AG08395 (cell line): ENCODE data around the gene WDR18.

Experiments
- DNase-seq: peaks from one replicate; pipeline ENCODE4 v3.0.0; 2012; ENCODE audit warnings: mixed read lengths, low spot score

The WDR18 gene, protein sequence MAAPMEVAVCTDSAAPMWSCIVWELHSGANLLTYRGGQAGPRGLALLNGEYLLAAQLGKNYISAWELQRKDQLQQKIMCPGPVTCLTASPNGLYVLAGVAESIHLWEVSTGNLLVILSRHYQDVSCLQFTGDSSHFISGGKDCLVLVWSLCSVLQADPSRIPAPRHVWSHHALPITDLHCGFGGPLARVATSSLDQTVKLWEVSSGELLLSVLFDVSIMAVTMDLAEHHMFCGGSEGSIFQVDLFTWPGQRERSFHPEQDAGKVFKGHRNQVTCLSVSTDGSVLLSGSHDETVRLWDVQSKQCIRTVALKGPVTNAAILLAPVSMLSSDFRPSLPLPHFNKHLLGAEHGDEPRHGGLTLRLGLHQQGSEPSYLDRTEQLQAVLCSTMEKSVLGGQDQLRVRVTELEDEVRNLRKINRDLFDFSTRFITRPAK

DNA sequence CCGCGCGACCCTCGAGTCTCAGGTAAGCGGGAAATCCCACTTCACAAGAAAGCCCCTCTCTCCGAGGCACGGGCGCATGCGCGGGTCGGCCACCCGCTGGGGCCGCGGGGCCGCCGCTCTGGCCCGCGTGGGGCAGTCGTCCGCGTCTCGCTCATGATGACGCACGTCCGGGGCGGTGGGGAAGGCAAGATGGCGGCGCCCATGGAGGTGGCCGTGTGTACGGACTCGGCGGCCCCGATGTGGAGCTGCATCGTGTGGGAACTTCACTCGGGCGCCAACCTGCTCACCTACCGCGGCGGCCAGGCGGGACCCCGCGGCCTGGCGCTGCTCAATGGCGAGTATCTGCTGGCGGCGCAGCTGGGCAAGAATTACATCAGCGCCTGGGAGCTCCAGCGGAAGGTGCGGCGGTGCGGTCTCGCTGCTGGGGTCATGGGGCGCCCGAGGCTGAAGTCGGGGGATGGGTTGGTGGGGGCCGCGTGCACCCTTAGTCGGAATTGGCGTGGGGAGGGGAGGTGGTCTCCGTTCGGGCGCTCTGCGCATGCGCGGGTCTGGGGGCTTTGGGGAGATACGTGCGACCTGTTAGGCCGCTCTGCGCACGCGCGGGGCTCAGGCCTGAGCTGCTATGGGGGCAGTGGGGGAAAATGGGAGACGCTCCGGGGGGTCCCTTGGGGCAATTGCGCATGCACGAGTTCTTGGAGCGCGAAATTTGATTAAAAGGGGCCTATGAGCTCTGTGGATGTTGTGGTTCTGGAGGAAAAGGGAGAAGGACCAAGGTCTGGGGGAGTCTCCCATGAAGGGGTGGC is at the start of gene WDR18:
Gene WDR18, plus strand, starts transcription at position 181 of the 803 bp plus-strand sequence. Its CDS starts 9 bp downstream, at position 190.
- peak; percentile 99 for DNase-seq

DNA sequence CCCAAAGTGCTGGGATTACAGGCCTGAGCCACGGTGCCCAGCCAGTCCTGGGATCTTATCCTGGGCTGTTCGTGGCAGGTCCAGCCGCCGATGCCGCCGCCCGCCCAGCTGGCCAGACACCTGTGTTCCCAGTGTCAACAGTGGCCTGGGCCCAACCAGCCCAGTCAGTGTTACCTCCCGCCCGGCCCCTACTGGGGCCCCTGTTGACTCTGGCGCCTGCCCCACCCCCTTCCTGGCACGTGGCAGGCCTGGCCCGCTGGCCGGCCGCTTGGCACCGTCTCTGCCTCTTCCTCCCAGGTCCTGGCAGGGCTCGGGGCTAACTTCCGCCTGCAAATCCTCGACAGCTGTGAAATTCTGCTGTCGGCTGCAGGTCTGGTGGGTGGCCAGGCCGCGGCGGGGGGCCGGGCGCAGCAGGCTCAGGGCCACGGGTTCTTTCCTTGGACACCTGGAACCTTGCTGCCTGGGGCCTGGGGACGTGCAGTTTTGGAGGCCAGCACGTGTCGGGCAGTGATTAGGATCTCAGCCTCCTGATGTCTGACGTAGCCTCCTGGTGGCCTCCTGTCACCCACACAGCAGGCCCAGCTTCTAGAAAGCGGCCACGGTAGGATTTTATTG is 49.2 kb upstream of the WDR18 start:
- peak; percentile 63 for DNase-seq

DNA sequence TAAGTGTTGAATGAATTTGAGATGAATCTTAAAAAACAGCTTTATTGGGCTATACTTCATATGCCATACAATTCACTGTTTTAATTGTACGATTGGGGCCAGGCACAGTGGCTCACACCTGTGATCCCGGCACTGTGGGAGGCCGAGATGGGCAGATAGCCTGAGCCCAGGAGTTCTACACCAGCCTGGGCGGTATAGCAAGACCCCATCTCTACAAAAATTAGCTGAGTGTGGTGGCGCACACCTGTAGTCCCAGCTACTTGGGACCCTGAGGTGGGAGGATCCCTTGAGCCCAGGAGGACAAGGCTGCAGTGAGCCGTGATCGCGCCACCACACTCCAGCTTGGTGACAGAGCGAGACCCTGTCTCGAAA is 48.0 kb upstream of the WDR18 start:
- DNase-seq, result no peak

DNA sequence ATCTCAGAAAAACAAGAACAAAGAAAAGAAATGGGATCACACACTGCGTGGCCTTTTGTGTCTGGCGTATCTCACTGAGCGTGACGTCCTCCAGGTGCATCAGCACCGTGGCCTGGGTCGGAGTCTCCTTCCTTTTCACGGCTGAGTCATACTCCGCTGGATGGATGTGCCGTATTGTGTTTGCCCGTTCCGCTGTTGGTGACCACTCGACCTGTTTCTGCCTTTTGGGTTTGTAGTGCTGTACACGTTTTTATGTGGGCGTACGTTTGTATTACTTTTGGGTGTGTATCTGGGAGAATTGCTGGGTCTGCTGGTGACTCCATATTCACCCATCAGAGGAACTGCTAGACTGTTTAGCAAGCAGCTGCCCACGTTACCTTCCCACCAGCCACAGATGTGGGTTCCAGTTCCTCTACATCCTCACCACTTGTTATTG is 46.9 kb upstream of the WDR18 start:
- no peak for DNase-seq

DNA sequence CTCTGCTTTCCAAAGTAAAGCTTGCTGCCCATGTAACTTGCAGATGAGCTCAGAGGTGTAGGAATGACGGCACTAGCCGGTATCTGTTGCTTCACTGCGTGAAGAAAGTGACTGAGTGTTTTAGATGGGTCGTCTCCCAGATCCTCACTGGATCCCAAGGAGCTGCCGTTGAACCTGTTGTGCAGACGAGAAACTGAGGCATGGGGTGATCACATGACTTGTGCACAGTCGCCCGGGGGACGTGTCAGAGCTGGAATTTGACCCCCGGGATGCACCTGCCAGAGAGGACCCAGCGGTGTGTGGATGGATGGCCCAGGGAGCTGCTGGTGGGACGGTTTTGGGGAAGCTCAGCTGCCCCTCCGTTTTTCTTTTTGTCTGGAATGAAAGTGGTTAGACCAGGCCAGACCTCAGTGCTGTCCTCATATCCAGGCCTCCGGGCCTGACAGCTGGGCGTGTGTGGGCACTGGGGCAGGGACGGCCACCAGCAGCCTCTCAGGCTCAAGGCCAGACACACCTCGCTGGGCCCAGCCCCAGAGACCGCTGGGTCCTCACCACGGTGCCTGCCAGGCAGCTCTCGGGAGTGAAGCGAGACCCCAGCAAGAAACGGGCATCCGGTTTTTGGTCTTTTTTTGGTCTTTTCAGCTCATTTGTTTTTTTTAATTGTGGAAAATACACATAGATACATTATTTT is 45.8 kb upstream of the WDR18 start:
- DNase-seq, result no peak

DNA sequence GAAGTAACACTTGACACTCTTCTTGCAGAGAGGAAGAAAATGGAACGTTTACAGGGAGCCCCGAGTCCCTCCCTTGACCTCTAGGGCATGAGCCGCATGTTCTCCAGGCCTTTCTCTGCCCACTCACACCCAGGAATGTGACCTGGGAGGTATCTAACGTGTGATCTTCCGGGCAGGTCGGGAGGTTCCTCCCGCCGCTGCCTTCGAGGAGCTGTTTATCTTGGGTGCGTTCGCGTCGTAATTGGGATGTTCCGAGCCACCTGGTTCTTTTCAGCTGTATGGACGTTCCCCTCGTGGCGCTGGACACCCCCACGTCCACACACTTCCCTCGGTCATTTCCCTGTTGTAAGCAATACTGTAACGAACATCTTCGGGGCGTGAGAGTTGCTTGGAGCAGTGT is 44.7 kb upstream of the WDR18 start:
- DNase-seq, result no peak

DNA sequence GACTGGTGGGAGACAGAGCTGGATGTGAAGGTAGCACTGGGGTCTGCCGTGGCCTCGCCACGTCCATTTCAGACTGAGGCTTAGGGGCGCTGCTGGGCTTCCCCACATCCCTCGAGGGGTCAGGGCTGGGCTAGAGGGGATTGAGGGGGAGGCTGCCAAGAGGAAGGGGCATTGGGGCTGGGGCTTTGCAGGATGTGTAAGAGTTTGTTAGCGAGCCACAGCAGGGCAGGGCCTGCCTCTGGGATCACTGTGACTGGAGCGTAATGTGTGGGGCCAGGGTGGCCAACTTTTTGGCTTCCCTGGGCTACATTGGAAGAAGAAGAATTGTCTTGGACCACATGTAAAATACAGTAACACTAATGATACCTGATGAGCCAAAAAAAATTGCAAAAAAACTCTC is 44.2 kb upstream of the WDR18 start:
- DNase-seq, result no peak

DNA sequence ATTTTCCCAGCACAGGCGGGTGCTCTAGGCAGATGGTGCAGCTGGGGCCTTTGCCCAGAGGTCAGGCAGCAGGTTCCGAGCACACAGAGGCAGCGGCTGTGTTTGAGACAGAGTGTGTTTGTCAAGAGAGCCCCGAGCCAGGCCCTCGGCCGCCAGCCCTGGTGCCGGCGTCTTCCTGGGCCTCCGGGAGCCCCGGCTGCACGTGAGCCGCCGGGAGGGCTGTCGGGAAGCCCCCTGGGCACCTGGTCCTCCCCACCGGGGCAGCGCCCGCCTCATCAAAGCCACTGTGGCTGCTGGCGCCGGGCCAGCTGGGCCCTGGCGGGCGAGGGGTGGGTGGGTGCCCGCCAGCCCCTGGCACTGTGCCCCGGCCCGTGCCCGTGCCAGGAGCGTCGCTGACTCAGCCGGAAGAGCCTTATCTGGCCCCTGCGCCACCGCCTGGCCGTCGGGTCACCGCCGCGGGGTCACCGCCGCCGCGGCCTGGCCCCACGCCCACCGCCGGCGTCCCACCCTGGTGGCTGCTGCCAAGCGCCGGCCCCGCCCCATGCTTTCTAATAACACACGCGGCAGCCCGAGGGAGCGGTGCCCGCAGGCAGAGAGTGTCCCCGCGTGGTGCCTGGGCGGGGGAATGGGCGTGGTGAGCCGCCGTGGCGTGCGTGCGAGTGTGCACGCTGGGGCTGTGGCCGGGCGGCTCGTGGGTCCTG is 43.4 kb upstream of the WDR18 start:
- peak; percentile 48 for DNase-seq

DNA sequence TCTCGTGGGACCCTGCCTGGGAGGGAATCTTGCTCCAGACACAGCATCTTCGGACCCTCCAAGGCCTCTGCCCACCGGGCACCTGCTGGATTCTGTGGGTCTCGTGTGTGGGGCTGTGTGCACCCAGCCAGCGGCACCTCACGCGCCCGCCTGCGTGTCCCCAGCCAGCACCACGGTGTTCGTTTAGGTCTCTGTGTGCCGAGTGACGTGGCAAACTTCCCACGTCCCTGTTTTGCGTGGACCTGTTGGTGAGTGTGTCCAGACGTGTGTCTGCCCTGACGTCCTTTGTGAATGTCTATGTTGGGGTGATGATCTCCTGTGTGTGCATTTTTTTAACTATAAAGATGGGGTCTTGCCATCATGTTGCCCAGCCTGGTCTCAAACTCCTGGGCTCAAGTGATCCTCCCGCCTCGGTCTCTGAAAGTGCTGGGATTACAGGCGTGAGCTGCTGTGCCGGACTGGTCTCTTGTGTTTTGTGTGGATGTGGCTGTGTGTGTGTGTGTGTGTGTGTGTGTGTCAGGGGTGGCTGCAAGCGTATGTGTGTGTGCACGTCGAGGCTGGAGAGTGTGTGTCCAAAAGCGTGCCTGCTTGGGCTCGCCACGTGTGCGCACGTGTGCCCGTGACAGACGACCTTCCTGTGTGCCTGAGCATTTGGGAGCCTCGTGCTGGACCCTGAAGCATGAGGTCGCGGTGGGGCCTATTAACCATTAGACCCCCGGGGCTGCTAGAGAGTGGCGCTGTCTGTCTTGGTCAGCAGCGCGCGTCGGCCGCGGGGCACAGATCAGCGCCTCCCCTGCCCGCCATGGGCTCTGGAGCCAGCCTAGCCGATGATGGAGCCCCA is 42.6 kb upstream of the WDR18 start:
- no peak for DNase-seq

DNA sequence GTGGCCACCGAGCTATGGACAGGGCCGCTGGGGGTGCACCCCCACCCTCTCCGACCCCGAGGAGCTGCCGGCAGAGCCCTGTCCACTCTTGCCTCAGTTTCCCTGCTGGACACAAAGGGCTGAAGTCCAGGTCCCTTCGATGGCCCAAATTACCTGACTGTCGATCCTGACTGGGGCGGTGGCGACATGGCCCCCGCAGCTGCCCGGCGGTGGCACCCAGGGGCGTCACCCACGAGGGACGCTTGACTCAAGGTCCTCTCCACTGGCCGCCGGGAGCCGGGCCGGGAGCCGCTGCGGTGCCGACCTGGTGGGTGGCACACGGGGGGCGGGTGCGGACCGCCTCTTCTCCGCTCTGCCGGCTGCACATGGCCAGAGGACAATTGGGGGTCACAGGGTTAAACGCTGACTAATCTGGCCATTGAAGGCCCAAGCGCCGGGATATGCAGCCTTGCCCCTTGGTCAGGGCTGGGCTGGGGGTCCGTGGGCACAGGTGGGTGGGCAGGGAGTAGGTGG is 42.0 kb upstream of the WDR18 start:
- no peak for DNase-seq

DNA sequence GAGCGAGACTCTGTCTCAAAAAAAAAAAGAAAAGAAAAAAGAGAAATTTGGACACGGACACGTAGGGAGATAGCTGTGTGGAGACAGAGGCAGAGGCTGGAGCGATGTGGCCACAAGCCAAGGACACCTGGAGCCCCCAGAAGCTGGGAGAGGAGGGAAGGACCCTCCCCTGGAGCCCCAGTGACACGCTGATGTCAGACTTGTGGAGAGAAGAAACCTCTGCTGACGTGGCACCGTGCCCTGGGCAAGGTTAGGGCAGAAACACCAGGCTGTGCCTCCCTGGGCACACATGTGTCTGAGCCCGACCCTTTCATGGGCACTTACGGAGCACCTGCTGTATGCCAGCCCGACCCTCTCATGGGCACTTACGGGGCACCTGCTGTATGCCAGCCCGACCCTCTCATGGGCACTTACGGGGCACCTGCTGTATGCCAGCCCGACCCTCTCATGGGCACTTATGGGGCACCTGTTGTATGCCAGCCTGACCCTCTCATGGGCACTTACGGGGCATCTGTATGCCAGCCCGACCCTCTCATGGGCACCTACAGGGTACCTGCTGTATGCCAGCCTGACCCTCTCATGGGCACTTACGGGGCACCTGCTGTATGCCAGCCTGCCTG is 40.5 kb upstream of the WDR18 start:
- DNase-seq, result no peak

DNA sequence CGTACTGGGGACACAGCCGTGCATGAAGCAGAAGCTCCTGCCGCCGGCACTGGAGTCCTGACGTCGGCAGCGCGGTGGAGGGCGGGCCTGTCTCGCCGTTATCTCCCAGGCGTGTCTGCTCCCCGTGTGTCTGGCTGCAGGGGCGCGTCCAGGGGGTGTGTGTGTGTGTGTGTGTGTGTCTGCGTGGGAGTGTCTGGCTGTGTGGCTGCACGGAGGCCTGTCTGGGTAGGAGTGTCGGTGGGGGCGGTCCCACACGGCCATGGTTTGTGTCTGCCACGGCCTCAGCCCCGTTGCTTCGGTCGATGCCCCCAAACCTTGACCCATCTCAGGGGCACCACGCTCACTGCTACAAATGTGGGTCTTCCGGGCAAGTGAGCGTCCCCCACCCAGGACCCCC is 40.0 kb upstream of the WDR18 start:
- DNase-seq, result no peak

DNA sequence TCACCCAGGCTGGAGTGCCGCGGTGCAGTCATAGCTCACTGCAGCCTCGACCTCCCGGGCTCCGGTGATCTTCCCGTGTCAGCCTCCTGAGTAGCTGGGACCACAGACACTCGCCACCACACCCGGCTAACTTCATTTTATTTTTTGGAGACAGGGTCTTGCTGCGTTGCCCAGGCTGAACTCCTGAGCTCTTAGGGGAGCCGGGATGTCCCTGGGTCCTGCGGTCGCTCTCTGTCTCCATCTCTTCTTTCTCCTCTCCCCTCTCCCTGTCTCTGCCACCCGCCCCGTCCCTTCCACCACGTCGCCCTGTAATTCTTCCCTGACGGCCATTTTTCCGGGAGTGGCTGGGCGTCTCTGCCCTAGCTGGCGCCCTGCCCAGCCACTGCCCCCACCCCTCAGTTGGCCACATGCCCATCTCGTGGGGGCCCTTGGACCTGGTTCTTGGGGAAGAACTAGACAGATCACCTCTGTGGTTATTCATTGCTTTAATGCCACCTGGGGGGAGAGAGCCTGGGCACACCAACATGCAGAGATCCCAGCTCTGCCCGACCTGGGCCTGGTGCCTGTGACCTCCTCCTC is 39.4 kb upstream of the WDR18 start:
- no peak for DNase-seq

DNA sequence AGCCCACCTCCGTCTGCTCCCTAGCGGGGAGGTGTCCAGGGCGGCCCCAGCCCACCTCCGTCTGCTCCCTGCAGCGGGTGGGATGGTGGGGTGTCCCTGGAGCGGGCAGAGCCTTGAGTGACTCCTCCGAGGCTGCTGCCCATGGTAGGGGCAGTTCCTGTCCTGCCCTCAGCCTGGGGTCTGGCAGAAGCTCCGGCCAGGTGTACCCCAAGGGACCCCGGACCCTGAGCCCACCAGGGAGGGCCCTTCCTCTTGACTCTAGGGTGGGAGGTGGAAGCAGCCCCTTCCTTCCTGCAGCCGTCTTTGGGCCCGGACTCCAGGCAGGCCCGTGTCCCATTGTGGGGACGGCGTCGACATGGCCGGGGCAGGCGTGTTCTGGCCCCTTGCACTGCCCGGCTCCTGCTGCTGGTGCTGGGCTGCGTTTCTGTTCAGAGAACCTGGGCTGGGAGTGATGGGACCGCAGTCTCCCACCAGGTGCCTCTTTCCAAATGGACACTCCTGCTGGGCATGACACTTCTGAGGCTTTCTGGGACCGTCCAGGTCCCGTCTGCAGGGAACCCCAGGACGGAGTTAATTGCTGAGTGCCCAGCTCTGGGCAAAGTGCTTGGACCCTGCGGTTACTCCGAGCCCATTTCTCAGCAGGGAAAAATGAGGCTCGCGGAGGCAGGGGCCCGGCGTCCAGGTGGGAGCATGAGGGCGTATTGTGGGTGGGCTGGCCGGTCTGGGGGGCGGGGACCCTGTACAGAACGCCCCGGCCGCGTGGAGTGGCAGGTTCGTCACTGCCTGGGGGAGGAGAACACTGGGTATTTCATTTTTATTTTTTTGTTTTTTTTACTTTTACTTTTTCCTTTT is 38.5 kb upstream of the WDR18 start:
- no peak for DNase-seq

DNA sequence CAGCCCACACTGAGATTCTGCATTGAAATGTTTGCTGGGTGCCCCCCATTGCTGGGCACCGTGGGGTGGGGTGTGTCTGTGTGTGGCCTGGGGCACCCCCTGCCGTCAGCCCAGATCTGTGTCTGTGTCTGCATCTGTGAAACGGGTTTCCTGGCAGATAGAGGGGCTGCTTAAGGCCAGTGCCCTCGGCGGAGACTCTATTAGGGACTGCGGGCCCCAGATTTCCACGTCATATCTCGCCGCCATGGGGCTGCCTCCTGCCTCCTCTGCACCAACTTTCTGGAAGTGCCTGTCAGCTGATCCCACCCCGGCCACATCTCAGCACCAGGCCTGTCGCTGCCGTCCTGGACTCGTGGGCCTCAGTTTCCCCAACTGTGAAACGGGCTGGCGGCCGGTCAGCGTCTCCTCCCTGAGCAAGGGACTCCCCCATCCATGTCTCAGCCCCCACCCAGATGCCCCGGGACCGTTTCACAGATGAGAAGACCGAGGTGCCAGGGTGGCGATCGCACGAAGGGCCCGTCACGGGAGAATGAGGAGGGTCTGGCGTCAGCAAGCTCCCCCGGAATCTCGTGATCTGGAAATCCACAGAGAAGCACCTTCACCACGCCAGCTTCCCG is 36.9 kb upstream of the WDR18 start:
- no peak for DNase-seq

DNA sequence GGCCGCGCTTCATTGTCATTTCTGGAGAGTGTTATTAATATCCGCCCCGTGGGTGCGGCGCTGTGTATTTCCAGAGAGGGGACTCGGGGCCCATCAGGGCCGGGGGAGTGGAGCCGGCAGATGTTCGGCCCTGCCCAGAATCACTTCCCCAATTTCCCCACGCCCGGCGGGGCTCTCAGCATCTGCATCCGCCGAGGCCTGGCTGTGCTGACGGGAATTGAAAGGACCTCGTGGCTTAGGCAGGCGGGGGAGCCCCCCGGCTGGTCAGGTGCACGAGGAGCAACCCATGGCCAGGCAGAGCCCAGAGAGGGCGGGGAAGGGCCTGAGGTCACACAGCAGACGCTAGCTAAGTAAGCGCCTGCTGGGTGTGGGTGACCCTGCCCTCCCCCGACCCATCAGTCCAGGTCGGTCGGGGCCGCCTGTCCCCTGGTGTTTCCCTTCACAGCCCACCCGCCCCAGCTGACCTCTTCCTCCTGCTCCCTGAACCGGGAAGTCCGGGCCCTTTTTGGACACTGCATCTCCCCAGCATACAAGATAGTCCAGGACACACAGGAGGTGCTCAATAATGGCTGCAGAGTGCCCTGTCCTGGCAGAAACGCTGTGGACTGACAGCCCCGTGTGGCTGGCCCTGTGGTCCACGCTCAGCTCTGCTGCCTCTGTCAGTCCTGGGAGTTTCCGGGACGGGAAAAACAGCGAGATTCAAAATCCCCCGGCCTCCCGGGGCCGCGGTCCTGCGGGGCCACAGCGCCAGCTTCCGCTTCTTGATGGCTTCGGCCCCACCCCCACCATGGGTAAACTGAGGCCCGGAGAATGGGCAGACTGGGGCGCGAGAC is 36.2 kb upstream of the WDR18 start:
- no peak for DNase-seq

DNA sequence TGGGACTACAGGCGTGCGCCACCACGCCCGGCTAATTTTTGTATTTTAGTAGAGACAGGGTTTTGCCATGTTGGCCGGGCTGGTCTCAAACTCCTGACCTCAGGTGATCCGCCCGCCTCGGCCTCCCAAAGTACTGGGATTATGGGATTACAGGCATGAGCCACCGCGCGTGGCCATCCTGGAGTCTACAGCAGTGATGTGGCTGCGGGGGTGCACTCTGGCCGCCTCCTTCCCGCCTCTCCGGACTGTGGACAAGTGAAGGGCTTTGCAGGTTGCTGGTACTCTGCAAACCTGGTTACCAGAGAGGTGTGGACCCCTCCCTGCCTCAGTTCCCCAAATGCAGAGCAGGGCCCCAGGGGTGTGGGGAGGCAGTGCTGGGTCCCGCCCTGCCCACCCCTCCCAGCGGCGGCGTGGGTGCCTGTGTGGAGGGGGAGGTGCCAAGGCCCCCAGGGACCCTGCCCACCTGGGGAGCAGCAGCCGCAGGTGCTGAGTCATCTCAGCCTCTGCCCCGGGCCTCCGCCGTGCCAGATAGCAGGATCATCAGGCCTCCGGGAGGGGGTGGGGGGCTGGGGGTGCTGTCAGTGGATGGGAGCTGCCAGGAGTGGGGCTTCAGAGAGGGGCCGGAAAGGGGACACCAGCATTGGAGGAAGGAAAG is 35.2 kb upstream of the WDR18 start:
- no peak for DNase-seq
